ENCODE measurements around the gene KIAA0825. TPM values are rescaled to one million over a fixed set of nuclear protein-coding genes. Genes with fewer than 3 reads are reported as not detected.
"Not testable (repeated sequence)": the region's sequence is repeated elsewhere in the genome, so short reads cannot be mapped to it uniquely, and the experiment has no call there.

Gene KIAA0825
- total and polyA plus RNA-seq, 2 donors = 0.79 to 25.5 TPM

DNA sequence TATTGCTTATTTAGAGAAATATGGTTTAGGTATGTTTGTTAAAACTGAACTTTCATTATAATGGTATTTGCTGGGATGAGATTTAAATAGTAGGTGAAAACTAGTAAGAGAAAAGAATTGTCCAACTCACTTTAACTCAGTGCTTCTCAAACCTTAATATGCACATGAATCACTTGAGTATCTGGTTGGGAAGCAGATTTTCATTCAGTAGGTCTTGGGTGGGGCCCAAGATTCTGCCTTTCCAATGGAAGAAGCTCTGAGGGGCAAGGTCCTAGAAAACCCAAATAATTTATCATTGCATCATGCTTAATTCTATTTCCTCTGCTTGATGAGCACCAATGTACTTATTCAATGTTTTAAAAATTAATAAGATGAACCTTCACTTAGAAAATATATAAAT lies 262.6 kb downstream of the KIAA0825 start:
- Histone ChIP-seq H3K4me1 (ENCODE audit: insufficient read depth) (no peaks in the 10 kb centered on the region), H3K27ac (ENCODE audit: low read depth) (no peak overlapping the region), H3K4me3 (ENCODE audit: low read depth, low read length) (no peak overlapping the region), H3K36me3 (ENCODE audit: insufficient read depth) (peaks cover 2% of the 10 kb centered on the region)
- DNase-seq (ENCODE audit: extremely low spot score) = no peak

DNA sequence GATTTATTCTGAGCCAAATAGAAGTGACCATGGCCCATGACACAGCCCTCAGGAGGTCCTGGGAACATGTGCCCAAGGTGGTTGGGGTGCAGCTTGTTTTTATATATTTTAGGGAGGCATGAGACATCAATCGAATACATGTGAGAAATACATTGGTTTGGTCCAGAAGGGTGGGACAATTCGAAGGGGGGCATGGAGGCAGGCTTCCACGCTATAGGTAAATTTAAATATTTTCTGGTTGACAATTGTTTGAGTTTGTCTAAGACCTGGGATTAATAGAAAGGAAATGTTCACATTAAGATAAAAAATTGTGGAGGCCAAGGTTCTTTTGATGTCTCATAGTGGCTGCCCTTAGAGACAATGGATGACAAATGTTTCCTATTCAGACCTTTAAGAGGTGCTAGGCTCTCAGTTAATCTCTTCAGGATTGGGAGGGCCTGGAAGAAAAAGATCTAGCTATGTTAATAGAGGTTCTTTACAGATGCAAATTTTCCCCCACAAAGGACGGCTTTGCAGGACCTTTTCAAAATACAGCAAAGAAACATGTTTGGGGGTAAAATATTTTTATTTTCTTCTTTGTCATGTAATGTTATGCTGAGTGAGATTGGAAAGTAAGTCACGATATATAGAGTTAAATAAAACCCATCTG lies 263.4 kb downstream of the KIAA0825 start:
- not testable (repeated sequence) for DNase-seq (ENCODE audit: extremely low spot score)
- WGBS = 59% methylated on average over 5 of the region's 5 CpGs

DNA sequence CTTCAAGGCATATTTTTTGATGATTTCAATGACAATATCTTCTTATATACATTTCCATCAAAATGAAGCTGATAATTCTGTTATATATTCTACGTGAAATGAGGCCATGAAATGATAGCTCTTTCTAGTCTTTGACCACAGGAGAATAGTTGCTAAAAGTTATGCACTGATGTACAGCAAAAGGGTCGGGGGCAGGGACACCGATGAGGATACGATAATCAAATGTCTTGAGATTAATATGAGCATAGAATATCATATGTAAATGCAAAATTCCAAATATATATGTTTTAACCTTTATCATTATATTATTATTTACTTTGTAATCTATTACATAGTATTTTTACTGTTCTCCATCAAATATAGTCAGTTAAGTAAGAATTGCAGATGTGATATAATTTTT lies 264.8 kb downstream of the KIAA0825 start:
- 78% methylated on average over 4 of the region's 4 CpGs for WGBS
- H3K4me1 ChIP-seq (ENCODE audit: insufficient read depth) = no peaks in the 10 kb centered on the region
- no peak overlapping the region for H3K27ac ChIP-seq (ENCODE audit: low read depth)
- DNase-seq (ENCODE audit: extremely low spot score) = no peak
- no peak overlapping the region for H3K4me3 ChIP-seq (ENCODE audit: low read depth, low read length)
- peaks cover 2% of the 10 kb centered on the region for H3K36me3 ChIP-seq (ENCODE audit: insufficient read depth)

More for the DNA sequence above, 263.4 kb downstream of the KIAA0825 start:
- H3K4me1 ChIP-seq (ENCODE audit: insufficient read depth); H3K4me3 ChIP-seq (ENCODE audit: low read depth, low read length); H3K27ac ChIP-seq (ENCODE audit: low read depth); H3K36me3 ChIP-seq (ENCODE audit: insufficient read depth): not testable (repeated sequence)

DNA sequence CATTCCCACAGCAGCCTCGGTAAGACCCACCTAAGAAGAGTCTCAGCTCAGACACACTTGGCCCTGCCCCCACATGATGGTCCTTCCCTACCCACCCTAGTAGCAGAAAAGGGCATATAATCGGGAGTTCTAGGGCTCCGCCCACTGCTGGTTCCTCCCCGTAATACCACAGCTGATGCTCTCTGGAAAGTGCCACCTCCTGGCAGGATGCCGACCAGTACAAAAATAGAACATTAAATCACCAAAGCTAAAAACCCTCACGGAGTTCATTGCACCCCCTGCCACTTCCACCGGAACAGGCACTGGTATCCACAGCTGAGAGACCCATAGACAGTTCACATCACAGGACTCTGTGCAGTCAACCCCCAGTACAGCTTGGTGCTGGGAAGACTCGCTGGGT lies 271.3 kb downstream of the KIAA0825 start:
- no peak for DNase-seq (ENCODE audit: extremely low spot score)
- H3K4me3 ChIP-seq (ENCODE audit: low read depth, low read length) = no peak overlapping the region
- 95% methylated on average over 8 of the region's 8 CpGs for WGBS
- no peaks in the 10 kb centered on the region for H3K36me3 ChIP-seq (ENCODE audit: insufficient read depth)
- H3K27ac ChIP-seq (ENCODE audit: low read depth) = no peak overlapping the region
- no peaks in the 10 kb centered on the region for H3K4me1 ChIP-seq (ENCODE audit: insufficient read depth)

DNA sequence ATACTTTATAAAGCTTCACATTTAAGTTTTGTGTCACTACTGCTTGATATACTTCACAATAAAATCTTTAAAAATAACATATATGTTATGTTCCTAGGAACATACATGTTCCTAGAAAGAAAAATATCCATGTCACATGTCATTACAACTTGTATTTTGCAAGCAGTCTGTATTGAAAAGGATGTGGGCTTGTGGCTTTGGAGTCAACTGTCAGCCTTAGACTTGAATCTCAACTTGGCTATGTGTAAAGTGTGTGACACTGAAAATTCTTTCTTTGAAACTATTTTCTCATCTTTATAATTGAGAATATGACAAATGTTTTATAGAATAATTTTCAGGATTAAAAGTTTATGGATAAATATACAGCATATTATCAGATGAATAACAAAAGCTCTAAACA lies 273.1 kb downstream of the KIAA0825 start:
- H3K4me1 ChIP-seq (ENCODE audit: insufficient read depth) = no peaks in the 10 kb centered on the region
- H3K27ac ChIP-seq (ENCODE audit: low read depth) = no peak overlapping the region
- DNase-seq (ENCODE audit: extremely low spot score) = no peak
- H3K4me3 ChIP-seq (ENCODE audit: low read depth, low read length) = no peak overlapping the region
- H3K36me3 ChIP-seq (ENCODE audit: insufficient read depth) = no peaks in the 10 kb centered on the region

DNA sequence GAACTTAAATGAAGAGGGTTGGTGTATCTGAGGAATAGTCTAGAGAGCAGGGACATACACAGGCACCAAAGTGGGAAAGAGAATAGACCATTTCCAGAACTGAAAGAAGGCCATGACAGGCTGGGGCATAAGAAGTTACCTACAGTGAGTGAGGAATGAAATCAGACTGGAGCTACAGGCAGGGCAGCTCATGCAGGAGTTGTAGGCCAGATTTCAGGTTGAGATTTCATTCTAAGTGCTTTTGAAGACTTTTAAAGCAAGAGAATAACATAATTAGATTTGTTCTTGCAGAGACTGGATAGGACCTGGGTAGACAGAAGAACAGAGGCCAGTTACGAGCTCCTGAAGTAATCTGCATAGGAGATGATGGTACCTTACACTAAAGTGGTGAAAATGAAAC lies 280.8 kb downstream of the KIAA0825 start:
- H3K27ac ChIP-seq (ENCODE audit: low read depth) = no peak overlapping the region
- WGBS = 100% methylated on average over 1 of the region's 1 CpG
- DNase-seq (ENCODE audit: extremely low spot score) = no peak
- no peaks in the 10 kb centered on the region for H3K36me3 ChIP-seq (ENCODE audit: insufficient read depth)
- no peaks in the 10 kb centered on the region for H3K4me1 ChIP-seq (ENCODE audit: insufficient read depth)
- H3K4me3 ChIP-seq (ENCODE audit: low read depth, low read length) = no peak overlapping the region

DNA sequence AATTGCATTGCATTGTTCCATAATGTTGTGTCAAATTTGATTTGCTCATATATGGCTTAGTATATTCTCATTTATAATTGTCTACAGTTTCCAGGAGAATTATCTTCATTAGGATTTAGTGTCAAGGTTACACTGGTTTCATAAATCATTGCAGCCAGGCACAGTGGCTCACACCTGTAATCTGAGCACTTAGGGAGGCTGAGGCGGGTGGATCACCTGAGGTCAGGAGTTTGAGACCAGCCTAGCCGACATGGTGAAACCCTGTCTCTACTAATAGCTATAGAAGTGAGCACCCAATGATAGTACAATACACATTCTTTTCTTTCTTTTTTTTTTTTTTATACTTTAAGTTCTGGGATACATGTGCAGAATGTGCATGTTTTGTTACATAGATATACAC lies 282.5 kb downstream of the KIAA0825 start:
- WGBS = 92% methylated on average over 2 of the region's 2 CpGs
- Histone ChIP-seq H3K4me1 (ENCODE audit: insufficient read depth) (no peaks in the 10 kb centered on the region), H3K27ac (ENCODE audit: low read depth) (no peak overlapping the region), H3K36me3 (ENCODE audit: insufficient read depth) (no peaks in the 10 kb centered on the region), H3K4me3 (ENCODE audit: low read depth, low read length) (no peak overlapping the region)
- no peak for DNase-seq (ENCODE audit: extremely low spot score)

DNA sequence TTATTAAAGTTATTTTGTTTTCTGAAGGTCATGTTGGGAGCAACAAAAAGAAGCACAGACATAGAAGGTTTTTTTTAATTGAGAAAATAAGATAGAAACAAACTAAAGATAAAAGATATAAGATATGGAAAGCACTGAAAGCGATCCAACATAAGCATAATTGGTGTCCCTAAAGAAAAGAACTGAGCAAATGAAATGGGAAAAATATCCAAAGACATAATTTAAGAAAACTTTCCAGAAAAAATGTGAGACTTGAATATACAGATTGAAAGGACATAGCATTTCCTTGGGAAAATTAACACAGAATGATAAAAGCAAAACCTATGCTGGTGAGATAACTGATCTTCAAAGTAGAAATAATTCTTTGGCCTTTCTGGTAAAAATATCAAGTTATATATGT lies 289.3 kb downstream of the KIAA0825 start:
- WGBS = 96% methylated on average over 1 of the region's 1 CpG
- no peak for DNase-seq (ENCODE audit: extremely low spot score)
- Histone ChIP-seq H3K36me3 (ENCODE audit: insufficient read depth) (no peaks in the 10 kb centered on the region), H3K27ac (ENCODE audit: low read depth) (no peak overlapping the region), H3K4me1 (ENCODE audit: insufficient read depth) (no peaks in the 10 kb centered on the region), H3K4me3 (ENCODE audit: low read depth, low read length) (no peak overlapping the region)

DNA sequence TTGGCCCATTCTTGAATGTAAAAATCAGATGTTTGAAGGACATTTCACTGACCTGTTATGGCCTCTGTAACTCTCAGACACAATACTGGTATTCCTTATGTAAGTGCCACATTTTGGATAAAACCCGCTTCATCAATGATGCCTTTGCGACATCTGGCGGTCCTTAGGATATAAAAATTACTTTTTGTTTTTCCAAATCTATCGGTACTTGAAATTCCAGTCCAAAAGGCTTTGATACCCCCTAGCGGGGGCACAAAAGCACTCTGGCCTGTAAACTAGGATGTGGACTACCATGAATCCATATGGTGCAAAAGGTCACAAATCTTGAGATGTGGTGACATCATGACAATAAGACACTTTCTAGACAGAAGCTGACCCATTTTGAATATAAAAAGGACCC lies 291.8 kb downstream of the KIAA0825 start:
- H3K27ac ChIP-seq (ENCODE audit: low read depth) = no peak overlapping the region
- 95% methylated on average over 5 of the region's 5 CpGs for WGBS
- no peaks in the 10 kb centered on the region for H3K4me1 ChIP-seq (ENCODE audit: insufficient read depth)
- H3K36me3 ChIP-seq (ENCODE audit: insufficient read depth) = no peaks in the 10 kb centered on the region
- no peak for DNase-seq (ENCODE audit: extremely low spot score)
- no peak overlapping the region for H3K4me3 ChIP-seq (ENCODE audit: low read depth, low read length)

DNA sequence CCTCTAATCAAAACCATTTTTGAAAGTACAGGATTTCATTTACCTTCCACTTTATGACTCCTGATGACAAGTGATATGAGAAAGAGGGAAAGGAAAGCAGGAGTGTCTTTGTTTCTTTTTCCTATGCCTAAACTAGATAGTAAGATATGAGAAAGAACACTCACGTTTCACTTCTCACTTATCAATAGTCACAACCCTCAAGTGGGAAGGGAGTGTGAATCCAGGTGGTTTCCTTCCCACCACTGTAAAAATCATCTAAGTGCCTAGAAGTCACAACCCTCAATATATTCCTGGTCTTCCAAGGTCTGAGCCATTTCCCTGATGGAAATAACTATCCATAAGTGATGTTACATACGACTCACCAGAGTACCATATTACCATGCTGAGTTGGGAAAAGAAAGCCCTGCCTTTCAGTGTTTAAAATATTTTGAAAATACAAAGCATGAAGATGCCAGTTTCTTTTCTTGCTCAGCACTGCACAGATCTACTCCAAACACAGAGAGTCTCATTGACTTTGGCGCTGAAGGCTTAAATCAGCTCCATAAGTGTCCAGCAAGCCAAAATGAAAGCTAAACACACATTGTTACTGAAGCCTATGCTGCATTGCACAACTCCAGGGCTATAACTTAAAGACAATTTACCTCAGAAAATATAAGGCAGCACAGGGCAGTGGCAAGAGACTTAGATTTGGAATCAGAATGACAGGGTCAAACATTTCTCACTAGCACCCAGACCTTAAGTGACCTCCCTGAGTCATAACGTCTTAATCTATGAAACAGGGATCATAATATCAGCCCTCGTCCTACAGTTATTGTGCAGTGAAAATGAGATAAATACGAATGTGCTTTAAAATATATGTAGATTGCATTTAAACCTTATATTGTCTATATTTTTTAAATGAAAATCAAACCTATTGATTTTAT lies 301.2 kb downstream of the KIAA0825 start:
- H3K4me3 ChIP-seq (ENCODE audit: low read depth, low read length) = no peak overlapping the region
- no peak for DNase-seq (ENCODE audit: extremely low spot score)
- H3K36me3 ChIP-seq (ENCODE audit: insufficient read depth) = no peaks in the 10 kb centered on the region
- 61% methylated on average over 6 of the region's 6 CpGs for WGBS
- no peaks in the 10 kb centered on the region for H3K4me1 ChIP-seq (ENCODE audit: insufficient read depth)
- no peak overlapping the region for H3K27ac ChIP-seq (ENCODE audit: low read depth)

DNA sequence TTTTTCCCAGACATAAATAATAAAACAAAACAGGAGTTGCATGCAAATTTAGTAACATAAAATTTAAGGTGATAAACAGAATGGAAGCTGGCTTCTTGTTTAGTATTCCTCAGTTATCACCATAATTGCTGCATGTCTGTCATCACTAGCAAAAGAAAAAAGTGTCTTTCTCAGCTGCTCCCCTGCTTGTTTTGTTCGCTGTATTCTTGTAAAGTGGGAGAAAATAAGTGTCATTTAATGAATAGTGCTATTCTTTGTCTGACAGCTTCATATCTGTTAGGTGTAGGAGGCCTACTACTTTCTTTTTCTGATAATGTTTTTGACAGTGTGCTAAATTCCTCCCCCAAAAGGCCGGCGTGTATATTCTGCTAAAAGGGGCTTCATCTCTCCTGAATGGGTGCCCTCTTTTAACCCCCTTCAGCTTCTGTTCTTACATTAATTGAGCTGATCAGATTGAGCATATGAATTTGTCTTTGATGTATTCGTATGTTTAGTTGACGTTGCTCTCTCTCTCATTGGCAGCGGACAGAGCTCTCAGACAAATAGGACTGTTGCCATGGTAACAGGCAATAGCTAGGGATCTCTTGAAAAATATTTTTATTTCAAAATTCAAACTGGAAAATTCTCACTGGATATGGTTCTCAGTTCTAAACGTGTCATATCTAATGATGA lies 303.8 kb downstream of the KIAA0825 start:
- Histone ChIP-seq H3K4me1 (ENCODE audit: insufficient read depth) (no peaks in the 10 kb centered on the region), H3K27ac (ENCODE audit: low read depth) (no peak overlapping the region), H3K4me3 (ENCODE audit: low read depth, low read length) (no peak overlapping the region), H3K36me3 (ENCODE audit: insufficient read depth) (no peaks in the 10 kb centered on the region)
- no peak for DNase-seq (ENCODE audit: extremely low spot score)
- WGBS = 79% methylated on average over 7 of the region's 7 CpGs

DNA sequence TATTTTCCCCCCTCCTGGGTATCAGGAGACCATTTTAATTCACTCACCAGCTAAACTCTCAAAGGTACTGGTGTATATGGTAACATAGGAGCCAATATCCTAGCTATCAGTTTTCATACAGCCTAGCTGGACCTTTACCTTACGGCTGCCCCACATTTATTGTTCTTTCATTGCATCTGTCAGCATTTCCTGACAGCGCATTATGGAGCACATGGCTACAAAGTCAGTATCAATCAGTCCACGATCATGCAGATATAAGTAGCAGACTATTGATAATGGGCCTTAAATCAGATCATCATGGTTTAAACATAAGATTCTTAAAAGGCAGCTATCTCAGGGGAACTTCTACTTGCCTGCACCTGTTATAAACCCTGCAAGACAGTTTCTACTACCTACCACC lies 304.7 kb downstream of the KIAA0825 start:
- WGBS = 95% methylated on average over 3 of the region's 3 CpGs
- Histone ChIP-seq H3K36me3 (ENCODE audit: insufficient read depth) (no peaks in the 10 kb centered on the region), H3K4me1 (ENCODE audit: insufficient read depth) (no peaks in the 10 kb centered on the region), H3K4me3 (ENCODE audit: low read depth, low read length) (no peak overlapping the region), H3K27ac (ENCODE audit: low read depth) (no peak overlapping the region)
- no peak for DNase-seq (ENCODE audit: extremely low spot score)

DNA sequence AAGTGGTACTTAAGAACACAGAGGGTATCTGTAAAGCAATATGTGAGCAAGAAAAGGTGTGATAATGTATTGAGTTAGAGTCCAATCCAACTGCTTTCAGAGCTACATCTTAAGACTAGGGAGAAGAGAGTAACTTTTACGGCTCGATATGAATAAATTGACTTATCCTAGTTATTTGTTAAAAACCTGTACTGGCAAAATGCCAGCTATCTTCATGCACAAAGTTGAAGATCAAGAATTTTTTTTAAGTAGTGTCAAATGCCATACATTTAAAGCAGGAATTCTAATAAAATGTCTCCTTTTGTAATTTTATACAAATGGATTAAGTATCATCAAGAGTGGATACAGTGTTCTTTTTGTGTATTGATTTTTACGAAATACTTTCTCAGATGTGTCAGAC lies 305.2 kb downstream of the KIAA0825 start:
- DNase-seq (ENCODE audit: extremely low spot score) = no peak
- WGBS = 88% methylated on average over 3 of the region's 3 CpGs
- Histone ChIP-seq H3K27ac (ENCODE audit: low read depth) (no peak overlapping the region), H3K4me1 (ENCODE audit: insufficient read depth) (no peaks in the 10 kb centered on the region), H3K4me3 (ENCODE audit: low read depth, low read length) (no peak overlapping the region), H3K36me3 (ENCODE audit: insufficient read depth) (no peaks in the 10 kb centered on the region)

DNA sequence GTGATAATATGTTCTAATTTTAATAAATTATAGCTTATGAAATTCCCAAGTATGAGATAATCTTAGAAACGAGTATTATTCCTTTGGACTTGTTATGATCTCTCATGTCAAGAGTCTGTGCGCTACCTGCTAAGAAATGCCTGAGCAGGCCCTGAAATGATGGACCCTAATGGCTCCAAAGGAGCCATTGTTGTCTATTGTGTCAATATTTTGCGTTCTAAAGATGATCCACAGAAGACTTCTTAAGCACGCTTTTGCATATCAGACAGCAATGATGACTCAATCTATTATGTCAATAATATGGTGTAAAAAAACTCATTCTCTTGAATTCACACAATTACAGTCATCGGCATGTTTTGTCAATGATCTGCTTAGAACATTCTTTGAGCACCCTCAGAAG lies 306.1 kb downstream of the KIAA0825 start:
- H3K27ac ChIP-seq (ENCODE audit: low read depth) = no peak overlapping the region
- no peaks in the 10 kb centered on the region for H3K36me3 ChIP-seq (ENCODE audit: insufficient read depth)
- no peak overlapping the region for H3K4me3 ChIP-seq (ENCODE audit: low read depth, low read length)
- DNase-seq (ENCODE audit: extremely low spot score) = no peak
- WGBS = 92% methylated on average over 5 of the region's 5 CpGs
- no peaks in the 10 kb centered on the region for H3K4me1 ChIP-seq (ENCODE audit: insufficient read depth)

Measured in urinary bladder (tissue), 4 donors.